Measurements from ENCODE around the gene KCNAB3. TPM values are rescaled to one million over a fixed set of nuclear protein-coding genes. Genes with fewer than 3 reads are reported as not detected.

The KCNAB3 gene
- total and polyA plus RNA-seq, 4 donors, result 0.23 to 0.67 (median 0.42) TPM

DNA sequence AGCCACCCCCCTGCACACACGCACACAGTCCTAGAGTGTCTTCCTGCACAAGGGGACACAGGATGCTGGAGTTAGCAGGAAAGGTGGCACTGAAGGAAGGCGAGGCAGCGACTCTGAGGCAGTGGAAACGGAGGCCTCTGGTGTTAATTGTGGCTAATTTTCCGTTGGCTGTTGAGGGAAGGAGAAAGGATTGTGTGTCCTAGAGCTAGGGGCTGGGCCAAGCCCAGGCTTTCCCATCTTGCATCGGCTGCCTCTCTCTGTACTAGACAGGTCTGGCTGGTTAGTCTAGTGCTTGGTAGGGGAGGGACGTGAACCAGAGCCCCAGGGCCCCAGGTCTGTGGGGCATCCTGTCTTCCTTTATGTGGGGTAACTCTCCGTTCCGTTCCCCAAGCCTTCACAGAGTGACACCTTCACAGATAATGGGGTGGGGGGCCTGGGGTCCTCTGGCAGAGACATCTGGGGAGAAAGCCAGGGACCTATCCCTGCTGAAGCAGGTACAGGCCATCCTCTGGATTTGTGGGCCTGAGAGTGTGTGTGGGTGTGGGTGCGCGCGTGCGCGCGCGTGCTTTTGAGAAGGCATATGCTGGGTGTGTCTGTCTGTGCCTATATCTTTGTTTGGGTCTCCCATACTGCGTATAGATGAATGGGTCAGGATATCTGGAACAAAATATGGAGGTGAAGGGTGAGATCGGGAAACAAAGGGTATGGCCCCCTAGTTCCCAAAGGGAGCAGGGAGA lies 41.3 kb downstream of the KCNAB3 start, which contains the start of gene CHD3:
TSS of gene CHD3 (plus strand) at position 606 of the 737 bp plus-strand sequence. CDS start 212 bp downstream, outside the sequence.
- Histone ChIP-seq H3K27ac (ENCODE audit: low read depth in 1 of 2, low read length in 2 of 2) (peak within 1 kb of the TSS; percentile 72 to 89), H3K36me3 (ENCODE audit: control insufficient read depth in 4 of 4, insufficient read depth in 3 of 4, low read depth in 1 of 4, low read length in 3 of 4) (no peaks in the 10 kb centered on the region), H3K27me3 (ENCODE audit: control insufficient read depth in 4 of 4, insufficient read depth in 4 of 4, low read length in 3 of 4) (no peaks in the 10 kb centered on the region), H3K4me1 (ENCODE audit: control insufficient read depth in 4 of 4, insufficient read depth in 4 of 4, low read length in 3 of 4) (peaks cover 9 to 46% (median 42%) of the 10 kb centered on the region in 4 donors), H3K9ac (ENCODE audit: low read depth in 1 of 2, low read length in 2 of 2) (peak within 1 kb of the TSS; percentile 10 to 78), H3K4me3 (ENCODE audit: low read depth in 1 of 3, low read length in 3 of 3) (peak within 1 kb of the TSS; percentile 32 to 59 (median 44)), H3K9me3 (ENCODE audit: control insufficient read depth in 4 of 4, low read length in 3 of 4) (no peaks in the 10 kb centered on the region)
- WGBS, result 67% methylated on average over 18 of the region's 18 CpGs
- no peak for DNase-seq (ENCODE audit: low spot score)
- TF ChIP-seq, protein P1, sequence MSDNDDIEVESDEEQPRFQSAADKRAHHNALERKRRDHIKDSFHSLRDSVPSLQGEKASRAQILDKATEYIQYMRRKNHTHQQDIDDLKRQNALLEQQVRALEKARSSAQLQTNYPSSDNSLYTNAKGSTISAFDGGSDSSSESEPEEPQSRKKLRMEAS (IDR thresholded peaks at IDR 0.05), result no peak
- TF ChIP-seq, protein P2, sequence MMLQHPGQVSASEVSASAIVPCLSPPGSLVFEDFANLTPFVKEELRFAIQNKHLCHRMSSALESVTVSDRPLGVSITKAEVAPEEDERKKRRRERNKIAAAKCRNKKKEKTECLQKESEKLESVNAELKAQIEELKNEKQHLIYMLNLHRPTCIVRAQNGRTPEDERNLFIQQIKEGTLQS (IDR thresholded peaks at IDR 0.05), result no peak
- TF ChIP-seq RAD21 (IDR thresholded peaks at IDR 0.05) (no peak), REST (IDR thresholded peaks at IDR 0.05) (no peak), SP1 (IDR thresholded peaks at IDR 0.05) (peak; percentile 25), NR2F2 (IDR thresholded peaks at IDR 0.05) (peak; percentile 44), FOXA2 (IDR thresholded peaks at IDR 0.05) (no peak), RXRA (IDR thresholded peaks at IDR 0.05) (no peak), YY1 (IDR thresholded peaks at IDR 0.05) (no peak)
- TF ChIP-seq, protein P3, sequence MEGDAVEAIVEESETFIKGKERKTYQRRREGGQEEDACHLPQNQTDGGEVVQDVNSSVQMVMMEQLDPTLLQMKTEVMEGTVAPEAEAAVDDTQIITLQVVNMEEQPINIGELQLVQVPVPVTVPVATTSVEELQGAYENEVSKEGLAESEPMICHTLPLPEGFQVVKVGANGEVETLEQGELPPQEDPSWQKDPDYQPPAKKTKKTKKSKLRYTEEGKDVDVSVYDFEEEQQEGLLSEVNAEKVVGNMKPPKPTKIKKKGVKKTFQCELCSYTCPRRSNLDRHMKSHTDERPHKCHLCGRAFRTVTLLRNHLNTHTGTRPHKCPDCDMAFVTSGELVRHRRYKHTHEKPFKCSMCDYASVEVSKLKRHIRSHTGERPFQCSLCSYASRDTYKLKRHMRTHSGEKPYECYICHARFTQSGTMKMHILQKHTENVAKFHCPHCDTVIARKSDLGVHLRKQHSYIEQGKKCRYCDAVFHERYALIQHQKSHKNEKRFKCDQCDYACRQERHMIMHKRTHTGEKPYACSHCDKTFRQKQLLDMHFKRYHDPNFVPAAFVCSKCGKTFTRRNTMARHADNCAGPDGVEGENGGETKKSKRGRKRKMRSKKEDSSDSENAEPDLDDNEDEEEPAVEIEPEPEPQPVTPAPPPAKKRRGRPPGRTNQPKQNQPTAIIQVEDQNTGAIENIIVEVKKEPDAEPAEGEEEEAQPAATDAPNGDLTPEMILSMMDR (IDR thresholded peaks at IDR 0.05; ENCODE audit: low read depth, low read length, missing input control), result no peak

- H3K36me3 ChIP-seq (ENCODE audit: control insufficient read depth in 4 of 4, insufficient read depth in 3 of 4, low read depth in 1 of 4, low read length in 3 of 4), result no peaks in the 10 kb centered on the region
- peak in 1 of 2 donors; percentile 80 for TF ChIP-seq HNF4A (conservative IDR thresholded peaks at IDR 0.05)
- TF ChIP-seq, protein P3 (IDR thresholded peaks at IDR 0.05; ENCODE audit: low read depth, low read length, missing input control), result no peak
- TF ChIP-seq GABPA (IDR thresholded peaks at IDR 0.05 in 1 of 2, conservative IDR thresholded peaks at IDR 0.05 in 1 of 2), result no peak
- peak; percentile 84 for TF ChIP-seq SP1 (IDR thresholded peaks at IDR 0.05)
- peak; percentile 73 to 81 for TF ChIP-seq RXRA (IDR thresholded peaks at IDR 0.05)
- peak in 1 of 2 donors; percentile 35 for TF ChIP-seq JUND (IDR thresholded peaks at IDR 0.05)
- TF ChIP-seq REST (IDR thresholded peaks at IDR 0.05), result peak; percentile 46
- TF ChIP-seq YY1 (IDR thresholded peaks at IDR 0.05), result peak; percentile 59
- TF ChIP-seq RAD21 (IDR thresholded peaks at IDR 0.05), result no peak
- no peaks in the 10 kb centered on the region for H3K9me3 ChIP-seq (ENCODE audit: control insufficient read depth in 4 of 4, low read length in 3 of 4)
- H3K4me3 ChIP-seq (ENCODE audit: low read depth in 1 of 3, low read length in 3 of 3), result peak overlapping the region; percentile 29 to 59 (median 32)
- peak; percentile 81 for DNase-seq (ENCODE audit: low spot score)
- peak overlapping the region in 1 of 2 donors; percentile 78 for H3K9ac ChIP-seq (ENCODE audit: low read depth in 1 of 2, low read length in 2 of 2)
- H3K4me1 ChIP-seq (ENCODE audit: control insufficient read depth in 4 of 4, insufficient read depth in 4 of 4, low read length in 3 of 4), result peaks cover 9 to 46% (median 42%) of the 10 kb centered on the region in 4 donors
- H3K27me3 ChIP-seq (ENCODE audit: control insufficient read depth in 4 of 4, insufficient read depth in 4 of 4, low read length in 3 of 4), result no peaks in the 10 kb centered on the region
- WGBS, result 1% methylated on average over 35 of the region's 35 CpGs
- H3K27ac ChIP-seq (ENCODE audit: low read depth in 1 of 2, low read length in 2 of 2), result peak overlapping the region; percentile 72 to 89
These were observed 42.0 kb downstream of the KCNAB3 start for GRCh38 chr17:7887482-7888183.

All from liver (tissue), 9 donors.